ENCODE data around the gene SIRT3. TPM values are rescaled to one million over a fixed set of nuclear protein-coding genes. Genes with fewer than 3 reads are reported as not detected.

SIRT3 gene
- polyA plus RNA-seq, 4 donors, result 26.4 to 42.9 (median 32.8) TPM

DNA sequence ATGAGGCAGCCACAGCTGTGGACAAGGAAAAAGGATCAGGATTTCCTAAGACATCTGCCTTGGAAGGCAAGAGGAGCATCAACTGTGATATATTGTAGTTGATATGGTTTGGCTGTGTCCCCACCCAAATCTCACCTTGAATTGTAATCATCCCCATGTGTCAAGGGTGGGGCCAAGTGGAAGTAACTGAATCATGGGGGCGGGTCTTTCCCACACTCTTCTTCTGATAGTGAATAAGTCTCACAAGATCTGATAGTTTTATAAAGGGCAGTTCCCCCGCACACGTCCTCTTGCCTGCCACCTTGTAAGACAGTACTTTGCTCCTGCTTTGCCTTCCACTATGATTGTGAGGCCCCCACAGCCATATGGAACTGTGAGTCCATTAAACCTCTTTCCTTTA is 18.4 kb downstream of the SIRT3 start:
- no peak for DNase-seq (ENCODE audit: low read depth in 4 of 4, low spot score in 2 of 4)

DNA sequence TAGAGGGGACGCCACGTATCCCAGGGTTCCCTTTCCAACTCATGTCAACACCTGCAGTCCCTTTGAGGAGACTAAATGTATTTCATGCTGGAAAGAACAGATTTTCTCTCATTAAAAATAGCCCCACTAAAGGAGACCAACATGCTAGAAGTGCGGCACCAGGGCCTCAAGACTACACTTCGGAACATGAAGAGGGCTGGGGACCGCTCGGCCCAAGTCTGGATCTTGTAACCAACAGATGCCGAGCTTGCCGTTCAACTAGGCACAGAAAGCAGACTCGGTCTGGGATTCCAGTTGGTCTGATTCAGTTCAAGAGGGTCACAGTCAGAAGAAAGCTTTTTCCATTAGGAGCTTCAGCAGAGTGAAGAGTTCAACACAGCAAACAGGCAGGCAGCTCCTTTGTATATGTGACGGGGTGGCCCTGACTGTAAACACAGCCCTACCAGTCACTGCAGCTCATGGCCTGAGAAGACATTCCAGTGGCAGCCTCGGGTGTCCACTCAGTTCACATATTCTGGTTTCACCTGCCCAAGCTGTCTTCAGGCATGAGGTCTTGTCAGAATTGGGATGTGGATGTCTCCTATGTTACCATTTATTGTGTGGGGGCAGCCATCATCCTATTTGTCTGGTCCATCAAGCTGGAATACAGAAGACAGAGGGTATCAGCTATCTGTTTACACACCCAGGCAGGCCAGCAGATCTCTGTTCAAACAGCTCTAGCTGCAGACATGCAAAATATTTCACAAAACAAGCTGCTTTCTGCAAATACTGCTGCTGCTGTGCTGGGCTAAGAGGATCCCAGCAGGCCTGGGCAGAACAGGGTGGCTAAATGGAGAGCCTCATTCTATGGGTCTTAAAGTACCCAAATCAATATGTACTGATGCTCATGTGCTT is 19.8 kb downstream of the SIRT3 start:
- no peak for DNase-seq (ENCODE audit: low read depth in 4 of 4, low spot score in 2 of 4)

DNA sequence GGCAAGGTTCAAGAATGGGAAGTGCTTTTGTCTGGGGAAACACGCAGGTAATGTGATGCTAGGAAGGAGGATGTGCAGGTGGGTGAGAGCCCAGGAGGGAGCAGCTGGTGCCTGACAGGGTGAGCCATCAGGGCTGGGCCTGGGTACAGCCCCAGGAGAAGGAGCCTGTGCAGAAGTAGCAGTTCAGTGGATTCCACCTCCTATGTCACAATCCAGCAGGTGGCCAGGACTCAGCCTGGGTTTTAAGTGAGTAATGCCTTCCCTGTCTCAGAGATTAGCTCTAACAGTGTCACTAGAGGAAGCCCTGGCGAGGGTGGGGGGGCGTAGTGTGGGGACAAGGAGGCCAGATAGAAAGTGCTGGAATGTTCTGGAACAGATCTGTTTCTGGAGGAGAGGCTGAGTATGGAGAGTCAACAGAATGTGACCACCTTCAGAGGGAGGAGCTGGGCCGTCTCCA is 20.5 kb downstream of the SIRT3 start:
- no peak for DNase-seq (ENCODE audit: low read depth in 4 of 4, low spot score in 2 of 4)

DNA sequence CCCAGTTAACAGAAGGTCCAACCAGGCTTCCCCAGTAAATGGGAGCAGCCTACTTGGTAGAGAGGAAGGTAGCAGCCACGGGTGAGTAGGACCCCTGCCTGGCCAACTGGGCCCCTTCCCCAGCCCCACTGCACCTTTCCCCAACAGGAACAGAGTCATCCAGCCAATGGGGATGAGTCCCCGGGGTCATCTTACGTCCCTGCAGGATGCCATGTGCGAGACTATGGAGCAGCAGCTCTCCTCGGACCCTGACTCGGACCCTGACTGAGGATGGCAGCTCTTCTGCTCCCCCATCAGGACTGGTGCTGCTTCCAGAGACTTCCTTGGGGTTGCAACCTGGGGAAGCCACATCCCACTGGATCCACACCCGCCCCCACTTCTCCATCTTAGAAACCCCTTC is 22.1 kb downstream of the SIRT3 start:
- no peak for DNase-seq (ENCODE audit: low read depth in 4 of 4, low spot score in 2 of 4)

DNA sequence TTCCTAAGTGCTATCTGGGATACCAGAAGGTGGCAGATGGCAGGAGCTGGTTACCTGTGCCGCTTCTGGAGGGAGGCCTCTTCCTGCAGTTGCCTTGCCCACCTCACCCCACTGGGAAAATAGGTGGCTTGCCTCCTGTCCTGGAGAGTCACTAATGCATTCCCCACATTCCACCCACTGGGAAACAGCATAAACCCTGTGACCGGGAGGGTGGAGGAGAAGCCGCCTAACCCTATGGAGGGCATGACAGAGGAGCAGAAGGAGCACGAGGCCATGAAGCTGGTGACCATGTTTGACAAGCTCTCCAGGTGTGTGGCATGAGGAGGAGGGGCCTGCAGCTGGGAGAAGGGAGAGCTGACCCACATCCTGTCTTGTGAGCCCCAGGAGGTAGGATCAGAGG is 23.0 kb downstream of the SIRT3 start:
- no peak for DNase-seq (ENCODE audit: low read depth in 4 of 4, low spot score in 2 of 4)

DNA sequence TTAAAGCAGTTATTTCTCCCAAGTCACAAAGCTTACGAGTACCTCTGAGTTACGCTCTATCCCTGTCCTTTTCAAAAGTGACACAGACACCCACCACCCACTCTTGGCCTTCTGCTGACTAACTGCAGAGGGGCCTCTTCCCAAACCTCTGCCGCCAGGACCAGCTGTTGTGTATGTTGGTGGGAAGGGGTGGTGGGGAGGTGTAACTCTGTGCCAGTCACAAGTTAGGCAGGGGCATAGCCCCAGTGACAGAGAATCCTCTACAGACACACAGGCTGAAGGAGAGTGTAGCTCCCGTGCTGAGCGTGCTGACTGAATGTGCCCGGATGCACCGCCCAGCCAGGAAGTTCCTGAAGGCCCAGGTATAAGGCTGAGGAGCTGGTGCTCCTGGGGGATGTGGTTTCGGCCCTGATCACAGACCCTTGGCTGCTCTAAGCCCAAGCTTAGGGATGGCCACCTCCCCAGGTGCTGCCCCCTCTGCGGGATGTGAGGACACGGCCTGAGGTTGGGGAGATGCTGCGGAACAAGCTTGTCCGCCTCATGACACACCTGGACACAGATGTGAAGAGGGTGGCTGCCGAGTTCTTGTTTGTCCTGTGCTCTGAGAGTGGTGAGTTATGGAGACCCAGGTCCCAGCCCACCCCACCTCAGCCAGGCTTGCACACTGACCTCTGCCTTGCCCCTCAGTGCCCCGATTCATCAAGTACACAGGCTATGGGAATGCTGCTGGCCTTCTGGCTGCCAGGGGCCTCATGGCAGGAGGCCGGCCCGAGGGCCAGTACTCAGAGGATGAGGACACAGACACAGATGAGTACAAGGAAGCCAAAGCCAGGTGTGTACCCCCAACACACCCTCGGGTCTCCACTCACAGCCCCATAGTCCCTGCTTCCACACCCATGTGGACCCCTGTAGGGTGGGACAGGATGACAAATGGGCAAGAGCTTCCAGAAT is 23.7 kb downstream of the SIRT3 start:
- DNase-seq (ENCODE audit: low read depth in 4 of 4, low spot score in 2 of 4), result no peak

DNA sequence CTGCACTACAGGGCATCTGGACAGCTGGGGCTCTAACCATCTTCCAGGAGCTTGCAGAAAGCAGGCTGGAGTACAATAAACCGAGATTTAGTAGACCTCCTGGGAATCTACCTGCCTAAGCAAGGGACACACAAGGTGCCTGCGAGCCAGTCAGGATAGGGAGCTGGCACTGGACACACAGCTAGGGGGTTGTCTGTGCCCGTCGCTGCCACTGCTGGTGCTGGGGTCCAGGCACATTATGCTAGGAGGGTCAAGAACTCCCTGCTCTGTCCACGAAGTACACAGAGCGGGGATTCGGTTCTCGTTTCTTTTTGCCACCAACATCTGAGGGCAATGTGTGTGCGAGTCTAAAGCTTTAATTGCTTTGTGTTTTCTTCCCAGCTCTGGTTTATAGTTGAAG is 24.4 kb downstream of the SIRT3 start:
- no peak for DNase-seq (ENCODE audit: low read depth in 4 of 4, low spot score in 2 of 4)

DNA sequence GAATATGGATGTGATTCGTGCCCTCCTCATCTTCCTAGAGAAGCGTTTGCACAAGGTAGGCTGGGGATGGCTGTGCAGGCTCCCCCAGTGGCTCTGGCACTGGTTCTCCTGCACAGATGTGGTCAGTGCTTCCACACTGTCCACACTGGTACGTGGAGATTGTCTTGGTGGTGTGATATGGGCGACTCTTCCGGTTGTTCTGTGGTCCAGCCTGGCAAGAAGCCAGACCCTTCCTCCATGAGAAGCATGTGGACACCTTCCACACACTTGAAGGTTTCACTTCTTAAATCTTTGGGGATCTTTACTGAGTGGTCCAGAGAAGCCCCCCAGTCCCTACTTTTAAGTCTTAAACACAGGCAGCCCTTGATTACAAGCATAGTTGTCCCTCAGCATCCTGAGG is 24.8 kb downstream of the SIRT3 start:
- DNase-seq (ENCODE audit: low read depth in 4 of 4, low spot score in 2 of 4), result no peak

DNA sequence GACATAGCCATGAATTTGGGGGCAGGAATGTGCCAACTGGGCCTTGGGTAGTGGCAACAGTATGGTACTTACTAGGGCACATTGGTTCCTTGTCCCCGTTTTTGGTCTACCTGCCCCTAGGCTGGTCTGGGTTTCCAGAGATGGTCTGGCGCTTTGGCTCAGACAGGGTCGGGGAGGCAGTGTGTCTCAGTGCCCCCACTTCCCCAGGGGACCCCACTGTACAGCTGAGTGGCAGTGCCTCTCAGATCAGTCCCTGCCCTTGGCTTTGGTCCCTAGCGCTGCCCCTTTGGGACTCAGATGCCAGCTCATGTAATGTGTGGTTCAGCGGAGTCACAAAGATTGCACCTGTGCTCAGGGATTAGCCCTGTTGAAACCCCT is 25.4 kb downstream of the SIRT3 start:
- DNase-seq (ENCODE audit: low read depth in 4 of 4, low spot score in 2 of 4), result no peak

DNA sequence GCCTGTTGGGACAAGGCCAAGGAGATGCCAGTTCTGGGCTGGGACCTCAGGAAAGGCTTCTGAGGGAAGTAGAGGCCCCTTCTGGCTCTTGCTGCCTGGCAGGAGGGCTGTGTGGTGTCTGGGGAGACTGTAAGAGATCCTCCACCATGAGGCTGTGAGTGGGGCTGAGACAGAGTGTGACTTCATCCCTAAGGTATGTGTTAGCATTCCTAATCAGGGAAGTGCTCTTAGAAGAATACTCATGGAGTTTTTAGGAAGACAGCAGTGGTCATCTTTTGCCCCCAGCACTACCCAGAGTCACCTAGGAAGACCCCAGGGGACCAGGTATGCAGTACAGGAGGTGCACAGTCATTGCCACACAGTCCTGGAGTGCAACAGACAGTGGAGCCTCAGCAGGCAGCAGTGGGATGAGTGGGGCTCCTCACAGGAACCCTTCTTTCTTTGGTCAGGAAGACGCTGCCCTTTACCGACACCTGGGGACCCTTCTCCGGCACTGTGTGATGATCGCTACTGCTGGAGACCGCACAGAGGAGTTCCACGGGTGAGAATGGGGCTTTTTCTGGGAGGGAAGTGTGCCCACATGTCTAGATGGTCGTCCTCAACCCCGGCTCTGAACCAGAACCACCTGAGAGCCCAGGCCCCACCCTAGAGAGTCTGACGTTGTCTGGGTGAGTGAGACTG is 25.9 kb downstream of the SIRT3 start:
- DNase-seq (ENCODE audit: low read depth in 4 of 4, low spot score in 2 of 4), result no peak

DNA sequence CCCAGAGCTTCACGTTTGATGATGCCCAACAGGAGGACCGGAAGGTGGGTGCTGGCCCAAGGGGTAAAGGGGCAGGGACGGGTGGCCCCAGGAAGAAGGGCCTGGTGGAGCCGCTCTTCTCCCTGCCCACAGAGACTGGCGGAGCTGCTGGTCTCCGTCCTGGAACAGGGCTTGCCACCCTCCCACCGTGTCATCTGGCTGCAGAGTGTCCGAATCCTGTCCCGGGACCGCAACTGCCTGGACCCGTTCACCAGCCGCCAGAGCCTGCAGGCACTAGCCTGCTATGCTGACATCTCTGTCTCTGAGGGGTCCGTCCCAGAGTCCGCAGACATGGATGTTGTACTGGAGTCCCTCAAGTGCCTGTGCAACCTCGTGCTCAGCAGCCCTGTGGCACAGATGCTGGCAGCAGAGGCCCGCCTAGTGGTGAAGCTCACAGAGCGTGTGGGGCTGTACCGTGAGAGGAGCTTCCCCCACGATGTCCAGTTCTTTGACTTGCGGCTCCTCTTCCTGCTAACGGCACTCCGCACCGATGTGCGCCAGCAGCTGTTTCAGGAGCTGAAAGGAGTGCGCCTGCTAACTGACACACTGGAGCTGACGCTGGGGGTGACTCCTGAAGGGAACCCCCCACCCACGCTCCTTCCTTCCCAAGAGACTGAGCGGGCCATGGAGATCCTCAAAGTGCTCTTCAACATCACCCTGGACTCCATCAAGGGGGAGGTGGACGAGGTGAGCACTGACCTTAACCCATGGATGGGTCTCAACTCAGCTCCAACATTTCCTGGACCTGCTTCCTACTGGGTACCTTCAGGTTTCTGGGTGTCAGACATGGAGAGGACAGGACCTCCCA is 26.6 kb downstream of the SIRT3 start:
- no peak for DNase-seq (ENCODE audit: low read depth in 4 of 4, low spot score in 2 of 4)

DNA sequence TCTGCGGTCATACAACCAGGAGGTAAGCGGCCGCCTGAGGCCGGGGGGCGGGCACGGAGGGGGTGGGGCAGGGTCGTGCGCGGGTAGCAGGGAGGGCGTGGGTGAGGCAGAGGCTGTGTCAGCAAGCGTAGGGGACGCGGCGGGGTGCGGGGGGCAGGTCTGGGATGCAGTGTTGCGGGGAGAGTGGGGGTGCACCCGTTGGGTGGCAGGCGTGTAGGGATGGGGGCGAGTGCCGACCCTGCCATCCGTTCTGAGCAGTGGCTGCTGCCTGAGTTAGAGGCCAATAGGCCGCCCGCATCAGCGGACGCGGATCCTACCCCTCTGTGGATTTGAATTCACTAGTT is 27.3 kb downstream of the SIRT3 start:
- no peak for DNase-seq (ENCODE audit: low read depth in 4 of 4, low spot score in 2 of 4)

DNA sequence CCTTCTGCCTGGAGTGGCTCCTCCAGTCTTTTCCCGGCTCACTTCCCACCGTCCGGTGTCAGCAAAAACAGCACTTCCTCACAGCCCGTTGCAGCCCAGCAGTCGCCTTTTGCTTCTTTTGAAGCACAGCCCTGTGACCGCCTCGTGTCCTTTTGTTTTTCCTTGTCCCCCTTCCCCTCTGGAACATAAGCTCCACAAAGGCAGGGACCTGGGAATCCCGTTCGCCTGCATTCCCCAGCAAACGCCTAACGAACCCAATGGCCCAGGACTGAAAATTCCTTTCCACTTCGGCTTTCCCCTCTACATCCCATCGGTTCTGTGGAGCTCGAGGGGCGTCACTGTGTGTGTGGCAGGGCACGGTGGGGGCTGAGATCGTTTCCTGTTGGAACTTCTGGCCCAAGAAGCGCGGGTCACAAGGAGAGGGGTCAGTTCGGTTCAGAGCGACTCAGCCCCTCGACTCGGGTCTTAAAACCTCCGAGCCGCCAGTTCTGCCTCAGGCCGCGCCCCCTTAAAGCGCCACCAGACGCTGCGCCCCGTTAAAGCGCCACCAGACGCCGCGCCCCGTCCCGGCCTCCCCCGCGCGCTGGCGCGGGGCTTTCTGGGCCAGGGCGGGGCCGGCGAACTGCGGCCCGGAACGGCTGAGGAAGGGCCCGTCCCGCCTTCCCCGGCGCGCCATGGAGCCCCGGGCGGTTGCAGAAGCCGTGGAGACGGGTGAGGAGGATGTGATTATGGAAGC is 27.8 kb downstream of the SIRT3 start:
- peak; percentile 47 to 76 (median 66) for DNase-seq (ENCODE audit: low read depth in 4 of 4, low spot score in 2 of 4)

DNA sequence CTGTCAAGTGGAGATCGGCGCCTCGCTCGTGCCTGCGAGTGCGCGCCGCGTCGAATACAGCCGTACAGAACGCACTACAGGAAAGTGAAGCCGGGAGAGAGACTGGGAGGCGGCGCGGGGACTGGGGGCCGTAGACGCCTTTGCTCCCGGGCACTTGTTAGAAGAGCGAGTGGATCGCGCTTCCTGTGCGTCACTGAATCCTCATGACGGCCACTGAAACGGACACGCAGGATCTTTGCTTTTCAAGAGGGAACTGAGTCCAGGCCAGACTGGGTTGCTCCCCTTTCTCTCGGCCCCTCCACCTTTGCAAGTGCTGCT is 28.3 kb downstream of the SIRT3 start:
- DNase-seq (ENCODE audit: low read depth in 4 of 4, low spot score in 2 of 4), result peak in 1 of 4 donors; percentile 11

DNA sequence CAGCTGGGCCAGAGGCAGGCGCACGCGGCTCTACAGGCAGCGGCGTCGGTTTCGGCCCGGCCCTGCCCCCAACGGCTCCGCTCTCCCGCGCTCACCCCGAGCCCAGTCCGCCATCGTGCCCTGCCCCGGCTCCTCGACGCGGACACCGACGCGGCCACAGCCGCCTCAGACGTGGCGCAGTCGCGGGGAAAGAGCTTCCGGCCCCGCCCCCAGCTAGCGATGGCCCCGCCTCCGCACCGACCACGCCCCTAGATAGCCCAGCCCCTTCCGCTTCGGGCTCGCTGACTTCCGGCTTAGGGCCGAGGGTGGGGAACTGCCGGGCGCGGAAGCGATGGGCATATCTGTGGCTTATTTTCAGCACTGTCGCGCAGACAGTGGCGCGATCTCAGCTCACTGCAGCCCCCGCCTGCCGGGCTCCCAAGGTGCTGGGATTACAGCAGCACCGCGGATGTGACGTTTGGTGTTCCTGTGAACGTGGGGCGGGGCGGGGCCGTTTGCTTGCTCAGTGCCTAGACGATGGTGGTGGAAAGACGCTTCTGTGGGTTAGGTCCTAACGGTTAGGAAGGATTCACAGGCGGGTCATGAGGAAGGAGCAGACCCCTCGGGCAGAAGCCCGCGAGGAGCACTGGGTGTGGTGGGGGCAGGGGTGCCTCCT is 28.8 kb downstream of the SIRT3 start, which contains the start of the genes BET1L and RIC8A:
Gene BET1L (minus strand): TSS at position 192 of the 655 bp plus-strand sequence. CDS start 78 bp downstream, at position 114.
Gene RIC8A (plus strand): TSS at position 501 of the 655 bp plus-strand sequence. CDS start 1,147 bp downstream, outside the sequence.
- DNase-seq (ENCODE audit: low read depth in 4 of 4, low spot score in 2 of 4), result peak; percentile 82 to 91 (median 89)

DNA sequence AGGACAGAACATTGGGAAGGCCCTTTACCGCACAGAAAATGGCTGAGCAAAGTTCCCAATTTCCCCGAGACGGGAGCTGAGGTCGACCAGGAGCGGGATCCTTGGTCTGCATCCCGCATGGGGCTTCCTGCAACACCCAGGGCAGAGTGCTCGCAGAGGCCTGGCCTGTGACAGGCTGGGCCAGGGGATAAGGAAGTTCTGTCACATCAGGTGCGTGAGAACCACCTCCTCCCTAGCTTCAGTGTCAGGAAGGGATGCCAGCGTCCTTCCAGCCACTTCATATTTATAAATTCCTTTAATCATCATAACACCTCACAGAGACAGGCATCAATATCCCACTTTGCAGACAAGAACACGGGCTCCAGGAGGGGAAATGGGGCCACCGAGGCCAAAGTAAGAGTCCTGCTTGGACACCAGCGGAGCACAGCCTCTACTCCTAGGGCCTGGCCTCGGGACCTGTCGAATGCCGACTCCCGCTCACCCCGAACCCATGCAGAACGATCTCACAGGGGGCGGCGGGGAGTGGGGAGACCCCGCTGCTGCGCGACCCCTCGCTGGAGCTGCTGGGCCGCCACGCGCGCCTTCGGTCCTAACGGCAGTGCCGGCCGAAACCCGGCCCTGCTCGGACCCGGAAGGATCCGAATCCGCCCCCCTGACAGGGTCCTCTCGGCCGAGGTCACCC is 29.5 kb downstream of the SIRT3 start:
- DNase-seq (ENCODE audit: low read depth in 4 of 4, low spot score in 2 of 4), result no peak

DNA sequence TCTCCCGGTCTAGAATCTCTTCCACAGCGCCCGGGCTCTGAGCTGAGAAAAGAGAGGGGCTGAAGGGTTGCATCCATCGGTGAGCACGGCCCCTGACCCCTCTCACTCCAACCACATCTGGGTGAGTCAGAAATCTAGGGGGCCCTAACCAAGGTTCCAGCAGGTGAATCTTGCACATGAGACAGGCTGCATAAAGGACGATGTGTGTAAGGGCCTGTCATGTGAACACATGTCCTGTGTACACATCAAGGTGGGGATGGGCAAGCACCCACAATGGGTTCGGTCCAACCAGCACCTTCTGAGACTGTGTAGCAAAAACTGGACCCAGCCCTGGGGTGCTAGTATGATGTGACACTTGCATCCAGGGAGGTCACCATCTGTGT is 30.1 kb downstream of the SIRT3 start:
- DNase-seq (ENCODE audit: low read depth in 4 of 4, low spot score in 2 of 4), result no peak

Data from left renal cortex interstitium (tissue), 4 donors.